NCI-H82 (cell line): ENCODE results near the gene TMEM95.
"Not testable (repeated sequence)": the region's sequence is repeated elsewhere in the genome, so short reads cannot be mapped to it uniquely, and the experiment has no call there.

Experiments used
- DNase-seq: peaks from one replicate; lab custom pipeline; 2025; lab: John Stamatoyannopoulos, UW

The TMEM95 gene

GRCh38 chr17:7323731-7324437, 31.1 kb upstream of the TMEM95 start:
- DNase-seq = peak; percentile 64

- no peak for DNase-seq
Observed at GRCh38 chr17:7324438-7324779, 30.5 kb upstream of the TMEM95 start.

- DNase-seq = no peak
Observed at GRCh38 chr17:7325031-7325528, 29.9 kb upstream of the TMEM95 start.

GRCh38 chr17:7326186-7326585, 28.8 kb upstream of the TMEM95 start:
- no peak for DNase-seq

- no peak for DNase-seq
Observed at GRCh38 chr17:7327056-7327455, 27.9 kb upstream of the TMEM95 start.

- no peak for DNase-seq
Observed at GRCh38 chr17:7327501-7327900, 27.5 kb upstream of the TMEM95 start.

GRCh38 chr17:7328009-7328408, 26.9 kb upstream of the TMEM95 start:
- no peak for DNase-seq

GRCh38 chr17:7328840-7329373, 26.0 kb upstream of the TMEM95 start, which contains the start of gene NEURL4:
Gene NEURL4 (minus strand): TSS chr17:7329335. CDS start chr17:7329312, 23 bp downstream.
- DNase-seq = no peak

GRCh38 chr17:7329374-7329996, 25.5 kb upstream of the TMEM95 start:
- DNase-seq = peak; percentile 100

- peak; percentile 94 for DNase-seq
Observed at GRCh38 chr17:7329997-7330637, 24.8 kb upstream of the TMEM95 start.

- no peak for DNase-seq
Observed at GRCh38 chr17:7330638-7331015, 24.3 kb upstream of the TMEM95 start.

- no peak for DNase-seq
Observed at GRCh38 chr17:7332111-7332510, 22.8 kb upstream of the TMEM95 start.

GRCh38 chr17:7332600-7333069, 22.3 kb upstream of the TMEM95 start:
- not testable (repeated sequence) for DNase-seq

- DNase-seq = no peak
Observed at GRCh38 chr17:7334938-7335538, 19.9 kb upstream of the TMEM95 start.

GRCh38 chr17:7335765-7336164, 19.2 kb upstream of the TMEM95 start:
- DNase-seq = not testable (repeated sequence)

GRCh38 chr17:7336240-7337175, 18.4 kb upstream of the TMEM95 start, which contains the start of gene ACAP1:
Gene ACAP1 (plus strand): TSS chr17:7336529. CDS start chr17:7336735, 206 bp downstream.
- no peak for DNase-seq

- DNase-seq = not testable (repeated sequence)
Observed at GRCh38 chr17:7337600-7337999, 17.4 kb upstream of the TMEM95 start.

- DNase-seq = no peak
Observed at GRCh38 chr17:7340179-7340578, 14.8 kb upstream of the TMEM95 start.

- no peak for DNase-seq
Observed at GRCh38 chr17:7341842-7342241, 13.1 kb upstream of the TMEM95 start.

- DNase-seq = no peak
Observed at GRCh38 chr17:7343250-7343649, 11.7 kb upstream of the TMEM95 start.
